Renal pelvis (tissue), 12 donors: Measurements from ENCODE around the gene KCNJ15. TPM values are rescaled to one million over a fixed set of nuclear protein-coding genes. Genes with fewer than 3 reads are reported as not detected.
"Not testable (repeated sequence)": the region's sequence is repeated elsewhere in the genome, so short reads cannot be mapped to it uniquely, and the experiment has no call there.

Experiments used
- DNase-seq: peaks from one replicate; pipeline ENCODE4 v3.0.0-alpha.2; 2013
- long read RNA-seq, 16 experiments: transcript quantifications; one replicate each; lab custom pipeline, GENCODE V29; 2026
- polyA plus RNA-seq, 3 donors: library from polyadenylated mRNA; unstranded; fragments of 120-200 nt; gene quantifications; one replicate each; pipeline ENCODE4 v1.2.1, GENCODE V29; 2013; ENCODE audit not compliant: insufficient read length in 3 of 3

KCNJ15 gene
- polyA plus RNA-seq, result 100 to 1,000 TPM; 181 to 322 (median 252) TPM
- long read RNA-seq, donor 1, full-length matches to known transcripts, result 48 of 69 reads
- long read RNA-seq, donor 1, partial matches to known transcripts, result 21 of 69 reads
- long read RNA-seq, donor 1, other reads (novel, unspliced or antisense), result 0 of 69 reads
- long read RNA-seq, donor 2, full-length matches to known transcripts, result 39 of 45 reads
- long read RNA-seq, donor 2, partial matches to known transcripts, result 0 of 45 reads
- long read RNA-seq, donor 2, other reads (novel, unspliced or antisense), result 6 of 45 reads
- long read RNA-seq, donor 3, full-length matches to known transcripts, result 43 of 48 reads
- long read RNA-seq, donor 3, partial matches to known transcripts, result 0 of 48 reads
- long read RNA-seq, donor 3, other reads (novel, unspliced or antisense), result 5 of 48 reads
- long read RNA-seq, donor 4, full-length matches to known transcripts, result 44 of 50 reads
- long read RNA-seq, donor 4, partial matches to known transcripts, result 6 of 50 reads
- long read RNA-seq, donor 4, other reads (novel, unspliced or antisense), result 0 of 50 reads
- long read RNA-seq, donor 5, full-length matches to known transcripts, result 30 of 37 reads
- long read RNA-seq, donor 5, partial matches to known transcripts, result 7 of 37 reads
- long read RNA-seq, donor 5, other reads (novel, unspliced or antisense), result 0 of 37 reads
- long read RNA-seq, donor 6, full-length matches to known transcripts, result 48 of 92 reads
- long read RNA-seq, donor 6, partial matches to known transcripts, result 44 of 92 reads
- long read RNA-seq, donor 6, other reads (novel, unspliced or antisense), result 0 of 92 reads
- long read RNA-seq, donor 7, full-length matches to known transcripts, result 45 of 62 reads
- long read RNA-seq, donor 7, partial matches to known transcripts, result 9 of 62 reads
- long read RNA-seq, donor 7, other reads (novel, unspliced or antisense), result 8 of 62 reads
- long read RNA-seq, donor 8, result 0 reads
- long read RNA-seq, donor 9, full-length matches to known transcripts, result 65 of 75 reads
- long read RNA-seq, donor 9, partial matches to known transcripts, result 10 of 75 reads
- long read RNA-seq, donor 9, other reads (novel, unspliced or antisense), result 0 of 75 reads
- long read RNA-seq, donor 10, full-length matches to known transcripts, result 36 of 52 reads
- long read RNA-seq, donor 10, partial matches to known transcripts, result 6 of 52 reads
- long read RNA-seq, donor 10, other reads (novel, unspliced or antisense), result 10 of 52 reads
- long read RNA-seq, donor 11, full-length matches to known transcripts, result 36 of 41 reads
- long read RNA-seq, donor 11, partial matches to known transcripts, result 0 of 41 reads
- long read RNA-seq, donor 11, other reads (novel, unspliced or antisense), result 5 of 41 reads
- long read RNA-seq, donor 12, full-length matches to known transcripts, result 56 of 80 reads
- long read RNA-seq, donor 12, partial matches to known transcripts, result 11 of 80 reads
- long read RNA-seq, donor 12, other reads (novel, unspliced or antisense), result 13 of 80 reads
- long read RNA-seq, donor 13, full-length matches to known transcripts, result 23 of 37 reads
- long read RNA-seq, donor 13, partial matches to known transcripts, result 14 of 37 reads
- long read RNA-seq, donor 13, other reads (novel, unspliced or antisense), result 0 of 37 reads
- long read RNA-seq, donor 14, full-length matches to known transcripts, result 57 of 91 reads
- long read RNA-seq, donor 14, partial matches to known transcripts, result 17 of 91 reads
- long read RNA-seq, donor 14, other reads (novel, unspliced or antisense), result 17 of 91 reads
- long read RNA-seq, donor 15, full-length matches to known transcripts, result 38 of 38 reads
- long read RNA-seq, donor 15, partial matches to known transcripts, result 0 of 38 reads
- long read RNA-seq, donor 15, other reads (novel, unspliced or antisense), result 0 of 38 reads
- long read RNA-seq, donor 16, full-length matches to known transcripts, result 44 of 56 reads
- long read RNA-seq, donor 16, partial matches to known transcripts, result 7 of 56 reads
- long read RNA-seq, donor 16, other reads (novel, unspliced or antisense), result 5 of 56 reads

DNA sequence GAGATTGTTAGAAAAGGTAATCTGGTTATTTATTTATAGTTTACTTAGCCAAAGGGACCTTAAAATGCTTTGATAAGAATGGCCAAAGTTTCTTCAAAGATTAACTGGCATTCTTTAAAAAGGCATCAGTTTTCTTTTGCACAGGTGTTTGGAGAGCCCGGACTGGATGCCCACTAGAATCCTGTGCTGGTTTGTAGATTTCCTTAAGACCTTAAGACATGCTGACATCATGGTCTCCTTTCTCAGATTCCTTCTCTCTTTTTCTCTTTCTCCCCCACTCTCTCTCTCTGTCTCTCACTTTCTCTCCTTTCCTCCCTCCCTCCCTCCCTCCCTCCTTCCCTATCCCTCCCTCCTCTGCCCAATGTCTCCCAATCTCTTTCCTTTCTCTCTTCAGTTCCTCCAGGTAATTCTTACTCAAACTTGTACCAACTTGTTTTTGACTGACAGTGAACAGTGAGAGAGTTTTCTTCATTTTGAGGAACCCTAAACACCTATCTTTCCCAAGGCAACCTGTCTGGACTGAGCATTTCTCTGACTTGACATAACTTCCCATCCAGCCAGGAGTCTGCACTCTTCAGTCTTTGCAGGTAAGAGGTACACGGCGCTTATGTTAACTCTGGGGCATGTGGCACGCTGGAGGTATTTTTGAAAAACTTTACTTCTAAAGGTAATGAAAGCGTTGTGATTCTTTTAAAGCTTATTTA, at the start of gene KCNJ15:
KCNJ15 (plus strand) TSS at position 393 of the 704 bp plus-strand sequence. CDS start 42,271 bp downstream, outside the sequence.
- DNase-seq, result no peak

DNA sequence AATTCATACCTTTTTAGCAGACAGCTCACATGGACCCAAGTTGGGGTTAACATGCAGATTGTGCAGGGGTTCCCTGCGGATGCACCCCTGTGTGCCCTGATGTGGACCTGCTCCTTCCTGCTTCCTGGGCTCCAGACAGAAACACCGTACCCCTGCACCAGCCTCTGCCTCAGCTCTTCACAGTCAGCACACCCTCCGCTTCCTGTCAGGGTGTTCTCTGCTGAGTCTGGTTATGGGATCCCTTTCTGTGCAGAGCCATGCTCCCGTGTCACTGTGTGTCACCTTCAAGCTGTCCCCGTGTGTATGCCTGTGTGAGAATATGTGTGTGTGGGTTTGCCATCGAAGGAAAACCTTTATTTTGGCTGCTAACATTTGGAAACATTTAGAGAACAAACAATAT, 48.7 kb upstream of the KCNJ15 start:
- DNase-seq, result no peak

DNA sequence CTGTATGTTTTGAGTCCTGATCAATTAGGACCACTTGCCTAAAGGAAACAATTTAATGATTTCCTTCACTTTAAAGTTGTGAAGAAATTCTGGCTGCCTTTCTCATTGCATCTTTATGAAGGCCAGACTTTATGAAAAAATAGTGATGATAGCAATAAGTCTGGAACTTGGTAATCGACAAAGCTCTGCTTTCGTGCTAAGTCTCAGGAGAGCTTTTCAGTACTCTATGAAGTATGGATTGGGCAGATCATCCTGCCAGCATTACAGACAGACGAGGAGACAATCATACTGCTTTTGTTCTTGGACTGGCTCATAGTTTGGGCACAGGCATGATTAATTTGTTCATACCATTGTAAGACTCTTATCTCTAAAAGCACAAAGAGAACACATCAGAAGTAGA, 45.5 kb upstream of the KCNJ15 start:
- no peak for DNase-seq

DNA sequence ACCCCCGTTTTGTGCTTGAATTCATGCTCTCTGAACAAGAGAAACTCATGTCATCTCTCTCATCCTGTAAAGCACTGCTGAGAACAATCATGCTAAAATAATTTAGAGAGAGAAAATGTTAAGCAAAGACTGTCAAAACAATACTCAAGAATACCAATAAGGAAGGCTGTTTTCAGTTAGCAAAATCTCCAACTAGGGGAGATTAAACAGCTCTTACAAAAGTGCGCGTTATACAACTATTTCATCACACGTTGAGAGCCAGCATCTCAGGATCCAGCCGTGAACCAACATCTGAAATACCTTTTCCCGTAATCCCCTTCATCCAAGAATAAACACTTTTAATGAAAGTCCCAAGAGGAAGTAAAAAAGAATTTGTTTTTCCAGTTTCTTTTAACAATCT, 44.1 kb upstream of the KCNJ15 start:
- no peak for DNase-seq

DNA sequence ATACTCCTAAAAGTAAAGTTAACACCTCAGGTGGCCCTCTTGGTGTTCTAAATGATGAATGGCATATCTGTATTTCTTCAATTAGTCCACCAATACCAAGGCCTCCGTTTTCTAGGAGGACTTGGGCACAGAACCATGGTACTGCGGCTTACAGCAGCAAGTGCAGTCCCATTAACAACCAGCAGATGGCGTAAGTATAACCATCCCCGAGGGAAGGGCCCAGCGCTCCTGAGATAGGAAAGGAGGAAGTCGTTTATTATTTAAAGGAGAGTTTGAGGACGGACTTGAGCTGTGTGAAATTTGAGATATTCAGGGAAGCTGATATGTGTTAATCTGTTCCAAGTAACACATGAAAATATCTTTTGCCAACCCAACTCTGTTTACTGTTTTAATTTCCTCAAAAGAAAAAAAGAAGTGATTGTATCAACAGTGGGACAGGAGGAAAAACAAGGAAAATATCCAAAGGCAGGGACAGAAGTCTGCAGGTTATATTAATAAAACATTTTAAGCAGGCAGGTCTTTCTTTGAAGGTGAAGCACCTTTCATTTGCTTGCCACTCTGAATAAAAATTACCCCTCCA, 37.7 kb upstream of the KCNJ15 start:
- DNase-seq, result peak; percentile 61

DNA sequence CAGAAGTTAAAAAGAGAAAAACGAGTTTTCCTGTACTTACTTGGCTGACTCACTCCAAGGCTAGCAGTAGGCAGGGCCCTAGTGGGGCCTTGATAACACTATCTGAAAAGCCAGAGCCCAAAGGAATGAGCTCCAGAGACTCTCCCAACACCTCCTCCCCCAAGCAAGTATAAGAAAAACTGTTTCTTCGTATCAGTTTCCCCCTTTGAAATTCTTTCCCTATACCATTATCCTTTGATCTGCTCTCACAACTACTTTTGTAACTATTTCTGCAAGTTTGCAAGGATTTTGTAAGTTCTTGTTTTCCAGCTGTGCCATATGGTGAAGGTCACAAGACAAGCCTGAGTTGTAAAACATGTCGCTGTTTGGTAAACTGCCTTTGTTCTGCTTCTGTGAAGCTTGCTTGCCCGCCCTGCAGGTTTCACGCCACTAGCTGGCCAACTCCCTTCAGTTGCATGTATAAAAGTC, 36.5 kb upstream of the KCNJ15 start:
- no peak for DNase-seq

DNA sequence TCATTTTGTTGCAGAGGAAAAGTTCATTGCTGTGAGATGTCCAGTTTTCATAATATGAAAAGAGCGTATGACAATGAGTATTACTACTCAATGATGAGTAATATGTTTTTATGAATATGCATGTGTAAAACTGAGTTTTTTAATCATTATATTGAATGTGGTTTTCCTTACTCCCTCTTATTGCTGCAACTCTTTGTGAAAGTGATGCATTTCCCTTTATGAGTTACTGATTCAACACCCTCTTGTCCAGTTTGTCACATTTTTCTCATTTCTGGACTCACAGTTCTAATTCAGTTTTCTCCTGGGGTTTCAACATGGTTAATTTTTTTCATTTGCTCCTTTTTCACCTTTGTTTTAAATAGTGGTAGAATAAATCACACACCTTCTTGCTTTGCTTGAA, 35.2 kb upstream of the KCNJ15 start:
- DNase-seq, result no peak

DNA sequence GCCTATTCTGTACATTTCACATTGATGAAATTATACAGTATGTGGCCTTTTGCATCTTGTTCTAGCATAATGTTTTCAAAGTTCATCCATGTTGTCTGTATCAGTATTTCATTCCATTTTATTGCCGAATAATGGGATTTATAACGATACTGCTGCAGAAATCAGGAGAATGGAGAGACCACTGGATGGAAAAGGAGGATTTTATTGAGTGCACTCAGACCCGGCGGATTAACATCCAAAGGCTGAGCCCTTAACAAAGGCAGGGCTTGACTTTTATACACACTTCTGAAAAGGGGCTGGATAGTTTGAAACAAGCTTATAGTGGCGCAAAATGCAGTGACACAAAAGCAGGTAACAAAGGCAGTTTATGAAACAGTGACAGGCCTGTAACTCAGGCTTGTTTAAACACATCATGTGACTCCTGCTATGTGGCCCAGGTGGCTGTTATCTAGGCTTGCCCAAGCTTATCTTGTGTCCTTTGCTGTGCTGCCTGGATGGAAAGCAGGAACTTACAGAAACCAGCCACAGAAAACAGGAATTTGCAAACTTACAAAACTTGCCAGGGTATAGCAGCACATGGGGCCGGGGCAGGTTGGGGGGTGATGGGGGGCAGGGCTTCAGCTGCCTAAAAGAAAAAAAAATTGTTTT, 32.8 kb upstream of the KCNJ15 start:
- no peak for DNase-seq

DNA sequence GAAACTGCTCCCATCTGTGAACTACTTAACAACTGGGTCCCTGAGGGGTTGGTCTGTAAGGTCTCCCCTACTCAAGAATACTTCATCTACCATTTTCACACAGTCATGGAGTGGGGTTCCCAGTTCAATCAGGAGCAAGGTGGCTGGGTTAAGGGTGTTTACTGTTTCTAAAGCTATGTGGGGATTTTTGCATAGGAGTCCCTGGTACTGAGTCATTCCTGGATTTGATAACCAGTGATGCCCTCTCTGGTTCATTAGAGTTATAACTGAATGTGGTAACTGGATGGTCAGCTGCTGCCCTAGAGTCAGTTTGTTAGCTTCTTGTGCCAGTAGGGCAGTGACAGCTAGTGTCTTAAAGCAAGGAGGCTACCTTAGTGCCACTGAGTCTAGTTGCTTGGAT, 29.4 kb upstream of the KCNJ15 start:
- DNase-seq, result no peak

DNA sequence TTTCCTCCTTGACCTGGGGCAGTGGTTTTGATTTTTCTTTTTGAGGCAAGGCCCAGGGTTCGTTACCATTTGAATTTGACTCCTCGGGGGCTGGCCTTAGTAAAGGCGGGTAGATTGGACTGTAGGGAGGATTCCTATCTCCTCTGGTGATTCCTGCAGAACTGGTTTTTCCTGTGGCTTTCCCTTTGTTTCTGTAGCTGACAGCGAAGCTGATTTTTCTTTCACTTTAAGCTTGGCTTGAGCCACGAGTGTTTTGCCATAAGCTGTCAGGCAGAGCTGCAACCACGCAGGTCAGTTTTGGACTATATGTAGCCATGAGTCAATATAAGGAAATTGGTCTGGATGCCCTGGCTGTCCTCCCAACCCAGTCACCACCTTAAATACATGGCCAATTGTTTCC, 28.7 kb upstream of the KCNJ15 start:
- DNase-seq, result no peak

DNA sequence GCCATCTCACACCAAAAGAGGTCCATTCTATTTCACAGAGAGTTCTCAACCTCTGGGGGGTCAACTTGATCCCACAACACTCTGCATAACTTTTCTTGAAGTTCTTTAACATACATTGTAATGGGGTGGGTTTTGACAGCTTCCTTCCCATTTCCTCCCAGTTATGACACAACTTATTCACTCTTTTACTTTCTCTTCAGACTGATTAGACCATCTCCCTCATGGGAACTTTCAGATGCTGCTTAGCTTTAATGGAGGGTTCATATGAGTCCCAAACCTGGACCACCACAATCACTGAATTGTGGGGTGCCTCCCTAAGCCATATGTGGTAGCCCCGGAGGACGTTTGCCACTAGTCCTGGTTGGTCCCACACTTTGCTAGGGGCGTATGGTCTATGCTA, 28.3 kb upstream of the KCNJ15 start:
- DNase-seq, result no peak

DNA sequence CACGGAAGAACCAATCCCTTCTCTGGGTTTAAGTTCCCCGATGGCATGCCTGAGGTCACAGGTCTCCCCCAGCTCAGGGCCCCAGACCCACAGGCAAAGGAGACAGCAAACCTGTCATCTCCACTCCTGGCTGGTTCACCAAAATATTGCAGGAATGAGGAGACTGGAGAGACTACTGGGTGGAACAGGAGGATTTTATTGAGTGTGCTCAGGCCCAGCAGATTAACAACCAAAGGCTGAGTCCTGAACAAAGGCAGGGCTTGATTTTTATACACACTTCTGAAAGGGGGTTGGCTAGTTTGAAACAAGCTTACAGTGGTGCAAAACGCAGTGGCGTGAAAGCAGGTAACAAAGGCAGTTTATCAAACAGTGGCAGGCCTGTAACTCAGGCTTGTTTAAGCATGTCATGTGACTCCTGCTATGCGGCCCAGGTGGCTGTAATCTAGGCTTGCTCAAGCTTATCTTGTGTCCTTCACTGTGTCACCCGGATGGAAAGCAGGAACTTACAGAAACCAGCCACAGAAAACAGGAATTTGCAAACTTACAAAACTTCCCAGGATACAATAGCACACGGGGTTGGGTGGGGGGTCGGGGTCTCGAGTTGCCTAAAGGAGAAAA, 27.4 kb upstream of the KCNJ15 start:
- DNase-seq, result no peak

DNA sequence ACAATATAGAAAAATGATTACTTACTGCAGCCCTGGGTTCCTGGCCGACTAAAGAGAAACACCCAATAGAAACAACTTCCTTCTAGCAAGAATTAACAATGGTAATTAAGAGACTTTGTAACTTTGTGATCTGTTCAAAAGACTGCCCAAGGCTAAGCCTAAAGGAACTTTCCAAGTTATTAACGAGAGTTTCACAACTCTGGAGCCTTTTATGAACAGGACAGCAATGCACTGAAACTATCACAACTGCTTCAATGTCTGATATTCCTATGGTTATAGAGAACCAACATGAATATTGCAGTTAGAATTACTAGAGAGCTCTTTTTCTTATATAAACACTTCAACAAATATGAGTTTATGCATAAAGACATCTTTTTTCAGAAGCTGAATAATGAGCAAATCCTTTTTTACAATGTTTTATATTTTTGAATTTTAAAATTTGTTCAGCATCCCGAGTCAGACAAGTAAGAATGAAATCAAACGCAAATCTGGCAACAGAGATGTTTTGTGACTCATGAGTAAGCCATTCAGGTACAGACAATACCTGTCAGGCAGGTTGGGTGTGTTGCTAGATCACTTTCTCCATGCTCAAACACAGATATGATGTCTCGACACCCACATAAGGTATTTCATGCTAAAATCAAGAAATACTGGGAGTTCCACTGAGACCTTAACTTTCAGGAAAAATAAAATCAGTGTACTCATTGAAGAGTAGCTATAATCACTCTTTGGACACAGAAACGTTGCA, 22.2 kb upstream of the KCNJ15 start:
- no peak for DNase-seq

DNA sequence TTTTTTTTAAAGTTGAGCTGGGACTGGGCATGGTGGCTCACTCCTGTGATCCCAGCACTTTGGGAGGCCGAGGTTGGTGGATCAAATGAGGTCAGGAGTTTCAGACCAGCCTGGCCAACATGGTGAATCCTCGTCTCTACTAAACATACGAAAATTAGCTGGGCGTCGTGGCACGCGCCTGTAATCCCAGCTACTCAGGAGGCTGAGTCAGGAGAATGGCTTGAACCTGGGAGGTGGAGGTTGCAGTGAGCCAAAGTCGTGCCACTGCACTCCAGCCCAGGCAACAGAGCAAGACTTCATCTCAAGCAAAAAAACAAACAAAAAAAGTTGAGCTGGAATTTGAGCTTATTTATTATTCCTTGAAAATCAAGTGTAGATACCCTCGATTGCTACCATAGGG, 21.5 kb upstream of the KCNJ15 start:
- DNase-seq, result not testable (repeated sequence)

DNA sequence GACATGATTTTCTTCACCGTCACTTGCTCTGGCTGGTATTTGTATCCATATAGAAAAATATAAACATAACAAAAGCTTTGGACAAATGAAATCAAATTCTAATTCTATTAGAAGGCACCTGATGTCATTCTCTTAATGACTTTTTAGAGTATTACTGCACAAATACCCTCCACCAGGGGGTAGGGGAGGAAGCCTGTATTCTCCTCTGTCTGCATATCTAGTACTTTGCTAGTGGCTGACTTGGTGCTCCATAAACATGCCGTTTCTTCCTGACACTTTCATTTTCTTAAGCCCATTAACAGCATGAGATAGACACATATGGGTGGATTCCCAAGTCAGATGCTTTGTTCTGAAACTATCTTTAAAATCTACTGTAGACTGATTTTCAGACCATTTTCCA, 20.6 kb upstream of the KCNJ15 start:
- DNase-seq, result no peak

DNA sequence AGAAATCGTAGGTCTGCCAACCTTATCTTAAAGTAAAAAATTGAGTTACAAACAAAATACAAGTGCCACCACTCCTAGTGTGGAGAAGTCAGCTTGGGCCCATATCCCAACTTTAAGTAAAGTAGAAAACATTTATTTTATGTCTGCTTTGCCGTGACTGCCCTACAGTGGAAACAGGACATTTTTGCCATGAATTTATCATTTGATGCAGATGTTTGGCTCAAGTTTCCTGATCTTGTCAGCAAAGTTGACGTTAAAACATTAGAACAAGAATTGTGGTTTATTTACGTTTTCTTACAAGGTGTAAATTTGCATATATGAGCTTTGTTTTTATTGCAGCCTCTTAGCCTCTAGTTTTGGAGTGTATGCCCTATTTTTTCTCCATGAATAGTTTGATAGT, 17.1 kb upstream of the KCNJ15 start:
- no peak for DNase-seq

DNA sequence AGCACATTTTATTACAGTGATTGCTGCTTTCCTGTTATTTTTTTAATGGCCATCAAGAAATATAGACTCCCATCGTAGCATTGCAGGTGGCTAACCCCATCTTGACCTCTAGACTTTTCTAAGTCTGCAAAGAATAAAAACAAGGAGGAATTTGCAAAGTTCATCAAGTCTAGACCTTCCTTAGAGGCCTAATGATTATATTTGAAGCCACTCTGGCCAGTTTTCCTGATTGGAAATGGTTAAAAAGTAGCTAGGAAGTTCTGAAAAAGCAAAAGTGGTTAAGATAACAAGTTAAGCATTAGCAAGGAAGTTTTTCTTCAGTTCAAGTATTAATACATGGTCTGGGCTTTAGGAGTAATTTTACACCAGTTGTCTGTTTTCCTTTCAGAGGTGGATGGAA, 16.7 kb upstream of the KCNJ15 start:
- no peak for DNase-seq
